DMS 273 treated with DMSO at 0.1 percent for 48 hours (cell line): ENCODE results near the gene DPP10.
A peak's percentile ranks its signal among the peaks of the same experiment; 100 is the strongest.
"Not testable (repeated sequence)": the region's sequence is repeated elsewhere in the genome, so short reads cannot be mapped to it uniquely, and the experiment has no call there.

Experiments
- DNase-seq: peaks from one replicate; lab custom pipeline; 2025; lab: John Stamatoyannopoulos, UW

DPP10 gene

GRCh38 chr2:114962532-114962931 is 520.1 kb downstream of the DPP10 start:
- no peak for DNase-seq

DNA sequence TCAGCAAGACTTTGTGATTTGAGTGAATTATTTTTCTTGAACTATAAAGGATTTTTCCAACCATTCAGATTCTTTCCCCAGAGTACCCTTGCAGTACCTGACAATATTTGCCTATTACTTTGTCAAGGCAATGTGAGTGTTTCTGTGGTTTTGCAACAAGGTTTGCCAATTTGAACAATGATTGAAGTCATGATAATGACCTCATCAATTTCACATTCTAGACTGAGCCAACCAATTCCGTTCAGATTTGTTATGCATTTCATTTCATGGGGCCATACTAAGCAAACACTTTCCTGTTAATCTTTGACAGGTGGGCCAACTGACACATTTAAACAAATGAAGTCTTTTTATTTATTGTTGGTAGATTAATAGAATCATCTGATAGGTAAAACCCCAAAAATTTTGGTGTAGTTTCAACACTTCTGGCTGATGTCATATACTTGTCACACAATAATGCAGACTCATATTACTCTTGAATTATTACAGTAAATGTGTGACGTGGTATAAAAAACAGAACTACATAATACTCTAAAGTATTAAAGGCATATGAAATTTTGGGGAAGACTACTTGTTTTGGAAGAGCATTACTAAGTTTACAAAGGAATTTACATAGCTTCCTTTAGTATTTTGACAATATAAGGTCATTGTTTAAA is 526.4 kb downstream of the DPP10 start:
- DNase-seq: no peak

DNA sequence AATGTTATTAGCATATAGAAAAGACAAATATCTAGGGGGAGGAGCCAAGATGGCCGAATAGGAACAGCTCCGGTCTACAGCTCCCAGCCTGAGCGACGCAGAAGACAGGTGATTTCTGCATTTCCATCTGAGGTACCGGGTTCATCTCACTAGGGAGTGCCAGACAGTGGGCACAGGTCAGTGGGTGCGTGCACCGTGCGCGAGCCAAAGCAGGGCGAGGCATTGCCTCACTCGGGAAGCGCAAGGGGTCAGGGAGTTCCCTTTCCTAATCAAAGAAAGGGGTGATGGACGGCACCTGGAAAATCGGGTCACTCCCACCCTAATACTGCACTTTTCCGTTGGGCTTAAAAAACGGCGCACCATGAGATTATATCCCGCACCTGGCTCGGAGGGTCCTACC is 561.9 kb downstream of the DPP10 start:
- DNase-seq: not testable (repeated sequence)

DNA sequence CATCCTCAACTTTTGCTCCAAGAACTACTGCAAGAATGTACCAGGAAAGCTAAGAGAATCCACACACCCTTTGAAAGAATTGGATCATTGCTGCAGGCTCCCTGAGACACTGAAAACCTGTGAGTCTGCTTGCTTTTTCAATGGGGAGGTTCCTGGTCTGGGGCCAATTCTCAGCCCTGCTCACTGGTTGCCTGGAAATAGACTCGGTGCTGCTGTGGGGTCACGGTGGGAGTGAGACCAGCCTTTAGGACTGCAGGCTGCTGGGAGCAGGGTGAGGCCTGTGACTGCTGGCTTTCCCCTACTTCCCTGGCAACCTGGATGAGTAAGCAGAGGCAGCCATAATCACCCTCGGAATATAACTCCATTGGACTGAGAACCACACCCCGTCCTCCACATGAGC is 569.3 kb downstream of the DPP10 start:
- DNase-seq: no peak

- not testable (repeated sequence) for DNase-seq
These were observed 579.6 kb downstream of the DPP10 start for GRCh38 chr2:115022013-115022412.

DNA sequence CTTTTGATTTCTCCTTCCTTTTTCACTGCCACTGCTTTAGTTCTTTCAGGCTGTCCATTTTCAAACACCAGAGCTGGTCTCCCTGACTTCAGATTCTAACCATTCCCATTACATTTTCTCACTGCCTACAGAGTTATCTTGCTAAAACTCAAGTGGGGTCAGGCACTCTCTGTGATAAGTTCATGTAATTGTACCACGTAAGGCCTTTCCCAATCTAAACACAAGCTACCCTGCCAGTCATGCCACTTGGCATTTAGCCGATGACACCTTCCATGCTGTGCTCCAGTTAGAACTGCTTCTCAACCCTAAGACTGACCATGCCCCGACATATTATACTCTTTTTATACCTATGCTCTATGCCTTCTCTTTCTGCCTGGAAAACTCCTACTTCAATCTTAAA is 592.4 kb downstream of the DPP10 start:
- DNase-seq: no peak

GRCh38 chr2:115036818-115037217 is 594.4 kb downstream of the DPP10 start:
- no peak for DNase-seq

DNA sequence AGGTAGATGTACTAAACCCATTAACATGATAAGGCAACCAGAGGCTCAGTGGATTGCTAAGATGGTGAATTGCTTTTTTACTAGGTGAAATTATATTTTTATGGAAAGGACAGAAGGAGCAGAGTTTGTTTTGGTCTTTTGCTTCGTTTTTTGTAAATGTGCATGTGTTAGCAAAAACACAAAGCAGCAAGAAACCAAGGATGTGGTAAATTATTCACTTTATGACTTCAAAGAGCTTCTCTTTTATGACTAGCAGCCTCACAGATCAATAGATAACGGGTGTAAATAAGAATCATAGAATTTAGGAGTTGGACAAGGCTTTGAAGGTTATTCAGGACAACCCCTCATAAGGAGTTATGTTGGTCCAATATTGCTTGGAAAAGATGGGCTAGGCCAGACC is 615.0 kb downstream of the DPP10 start:
- DNase-seq: no peak

GRCh38 chr2:115070002-115070401 is 627.6 kb downstream of the DPP10 start:
- no peak for DNase-seq

DNA sequence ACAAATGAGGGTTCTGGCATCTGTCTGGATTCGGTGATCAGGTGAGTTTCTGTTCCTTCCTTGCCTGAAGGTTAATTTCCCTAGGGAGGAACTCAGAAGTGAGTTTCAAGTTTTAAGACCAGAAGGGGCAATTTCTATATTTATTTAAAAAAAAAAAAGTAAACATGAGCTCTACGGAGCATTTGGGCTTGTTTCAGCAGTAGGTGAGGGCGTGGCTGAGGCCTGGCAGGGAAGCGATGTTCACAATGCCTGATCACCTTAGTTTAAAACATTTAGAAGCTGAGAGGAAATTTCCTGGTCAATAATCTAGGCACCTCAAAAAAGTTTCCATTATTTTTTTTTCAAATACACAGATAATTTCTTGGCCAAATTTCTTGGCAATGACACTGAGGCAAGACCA is 629.1 kb downstream of the DPP10 start:
- no peak for DNase-seq

DNA sequence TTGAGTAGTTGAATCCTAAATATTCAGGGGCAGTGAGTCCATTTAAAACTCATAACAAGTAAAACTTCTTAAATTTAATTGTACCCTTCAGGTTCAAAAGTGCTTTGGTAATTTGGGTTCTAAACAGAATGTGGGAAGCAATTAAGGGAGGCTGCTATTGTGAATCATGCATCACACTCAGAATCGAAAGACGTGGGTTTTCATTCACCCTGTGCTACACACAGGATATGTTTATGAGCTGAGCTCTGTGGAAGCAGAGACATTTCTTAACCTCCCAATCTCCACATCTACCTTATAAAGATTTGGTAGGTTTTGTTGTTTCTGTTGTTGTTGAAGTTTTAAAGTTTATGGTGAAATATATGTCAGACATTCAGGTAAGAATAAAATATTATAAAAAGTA is 633.4 kb downstream of the DPP10 start:
- DNase-seq: peak; percentile 14

DNA sequence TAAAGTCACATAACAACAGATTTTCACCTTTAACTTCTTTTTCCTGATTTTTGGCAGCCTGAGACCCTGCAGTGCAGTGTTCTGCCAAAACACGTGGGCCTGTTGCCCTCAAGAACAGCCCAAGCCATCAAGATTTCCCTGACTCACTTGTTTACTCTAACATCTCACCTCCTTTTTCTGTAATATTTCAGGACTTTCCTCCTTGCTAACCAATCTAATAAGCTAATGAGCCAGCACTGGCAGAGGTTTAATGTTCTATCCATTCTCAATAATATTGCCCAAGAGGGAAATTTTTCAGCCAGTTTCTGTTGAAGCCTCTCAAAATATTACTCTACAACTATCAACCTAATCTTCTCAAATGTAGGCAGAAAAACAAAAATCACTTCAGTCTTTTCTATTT is 635.2 kb downstream of the DPP10 start:
- no peak for DNase-seq

DNA sequence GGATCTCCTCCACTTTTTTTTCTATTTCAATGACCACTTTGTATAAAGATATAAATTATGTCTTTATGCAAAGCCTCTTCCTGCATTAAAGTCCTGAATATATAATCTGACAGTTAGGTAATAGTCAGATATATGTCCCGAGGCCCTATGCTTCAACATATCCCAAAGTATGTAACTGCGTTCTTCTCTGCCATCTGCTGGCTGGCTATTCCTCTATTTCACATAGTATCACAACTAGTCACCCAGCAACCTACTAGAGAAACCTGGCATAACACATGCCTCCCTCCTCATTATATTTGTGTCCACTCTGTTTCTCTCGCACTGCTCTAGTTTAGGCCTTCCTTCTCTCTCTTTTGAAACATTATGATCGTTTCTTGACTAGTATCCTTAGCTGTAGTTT is 640.8 kb downstream of the DPP10 start:
- peak; percentile 89 for DNase-seq

- DNase-seq: no peak
These were observed 641.3 kb downstream of the DPP10 start for GRCh38 chr2:115083711-115084110.

DNA sequence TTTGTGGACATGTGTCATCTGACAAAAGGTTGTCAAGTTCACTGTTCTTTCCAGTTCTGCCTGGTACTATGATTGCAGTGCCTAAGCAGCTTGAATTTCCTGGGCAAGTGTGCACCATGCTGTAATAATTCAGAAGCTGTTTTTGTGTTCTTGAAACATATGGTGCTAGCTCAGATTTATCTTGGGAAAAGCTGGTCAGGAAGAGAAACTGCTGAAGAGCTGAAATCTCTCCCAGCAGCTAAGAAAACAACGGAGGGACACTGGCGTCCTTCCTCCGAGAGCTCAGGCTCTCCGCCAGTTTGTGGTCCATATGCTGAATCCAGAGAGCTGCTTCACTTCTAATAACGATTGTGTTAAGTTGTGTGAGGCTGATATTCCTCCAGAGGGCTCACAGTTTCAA is 642.0 kb downstream of the DPP10 start:
- peak; percentile 84 for DNase-seq

- DNase-seq: not testable (repeated sequence)
These were observed 643.7 kb downstream of the DPP10 start for GRCh38 chr2:115086051-115086620.

GRCh38 chr2:115094441-115094840 is 652.0 kb downstream of the DPP10 start:
- DNase-seq: no peak

DNA sequence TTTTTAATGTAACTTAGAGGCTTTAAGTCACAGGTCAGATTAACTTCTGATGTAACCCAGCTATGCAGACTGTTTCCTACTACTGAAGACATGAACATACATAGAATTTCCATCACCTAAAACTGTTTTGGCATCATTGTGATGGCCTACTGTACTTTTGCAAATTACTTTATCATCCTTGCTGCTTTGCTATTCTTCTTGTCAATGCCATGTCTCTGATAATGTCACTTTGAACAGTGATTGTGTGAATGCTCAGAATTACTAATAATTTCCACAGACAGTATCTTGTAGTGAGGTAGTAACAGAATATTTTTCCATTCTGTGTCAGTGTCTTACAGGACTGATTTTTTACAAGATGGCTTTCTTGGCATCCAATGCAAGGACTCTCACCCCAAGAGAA is 663.5 kb downstream of the DPP10 start:
- no peak for DNase-seq

DNA sequence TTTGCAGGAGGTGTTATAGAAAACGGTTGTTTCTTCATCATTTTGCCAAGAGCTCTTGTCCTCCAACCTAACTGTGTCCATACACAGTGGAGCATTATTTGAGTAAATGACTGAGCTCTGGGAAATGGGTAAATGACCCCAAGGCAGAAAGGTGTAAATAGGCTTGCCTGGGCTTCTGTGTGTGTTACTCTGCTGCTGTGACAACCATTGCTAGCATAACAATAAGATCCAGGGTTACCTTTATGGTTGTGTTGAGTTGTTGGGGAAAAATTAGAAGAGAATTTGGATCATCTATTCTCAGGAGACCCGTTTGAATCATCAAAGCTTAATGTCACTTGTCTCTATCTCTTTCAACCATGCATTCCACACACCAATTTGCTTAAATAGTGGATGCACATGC is 672.7 kb downstream of the DPP10 start:
- no peak for DNase-seq

GRCh38 chr2:115118306-115118705 is 675.9 kb downstream of the DPP10 start:
- no peak for DNase-seq

DNA sequence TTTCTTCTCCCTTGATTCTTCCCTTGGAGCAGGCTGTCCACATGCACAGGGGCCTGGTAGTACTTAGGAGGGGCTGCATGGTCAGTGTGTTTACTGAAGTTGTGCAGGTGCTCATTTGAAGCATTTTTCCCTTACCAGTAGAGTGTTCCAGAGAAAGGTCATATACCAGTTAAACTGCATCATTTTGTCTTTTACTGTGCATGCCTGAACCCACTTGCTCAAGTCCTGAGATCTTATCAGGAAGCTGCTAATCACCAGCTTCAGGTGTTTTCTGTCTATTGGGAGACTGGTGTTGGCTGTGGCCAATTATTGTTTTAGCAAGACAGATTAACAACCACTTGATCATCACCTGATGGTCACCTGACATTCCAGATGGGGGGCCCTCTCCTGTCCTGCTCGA is 676.6 kb downstream of the DPP10 start:
- DNase-seq: no peak

DNA sequence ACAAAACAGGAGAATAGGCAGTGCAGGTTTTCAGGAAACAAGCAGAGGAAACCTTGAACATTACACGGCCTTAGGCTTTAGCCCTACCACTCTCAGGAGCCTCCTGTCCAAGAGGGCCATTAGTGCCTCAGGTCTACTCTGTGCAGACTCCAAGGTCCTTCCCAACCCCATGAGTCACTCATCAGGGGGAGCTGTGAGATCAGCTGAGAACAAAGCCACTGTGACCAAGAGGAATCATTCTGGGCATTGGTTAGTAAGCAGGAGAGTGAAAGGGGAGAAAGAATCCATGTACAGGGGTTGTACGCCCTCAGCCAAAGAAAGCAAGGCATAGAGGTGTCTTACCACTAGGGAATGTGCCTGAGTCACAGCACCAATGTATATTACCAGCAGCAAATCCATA is 680.3 kb downstream of the DPP10 start:
- no peak for DNase-seq

GRCh38 chr2:115124817-115125216 is 682.4 kb downstream of the DPP10 start:
- DNase-seq: no peak

DNA sequence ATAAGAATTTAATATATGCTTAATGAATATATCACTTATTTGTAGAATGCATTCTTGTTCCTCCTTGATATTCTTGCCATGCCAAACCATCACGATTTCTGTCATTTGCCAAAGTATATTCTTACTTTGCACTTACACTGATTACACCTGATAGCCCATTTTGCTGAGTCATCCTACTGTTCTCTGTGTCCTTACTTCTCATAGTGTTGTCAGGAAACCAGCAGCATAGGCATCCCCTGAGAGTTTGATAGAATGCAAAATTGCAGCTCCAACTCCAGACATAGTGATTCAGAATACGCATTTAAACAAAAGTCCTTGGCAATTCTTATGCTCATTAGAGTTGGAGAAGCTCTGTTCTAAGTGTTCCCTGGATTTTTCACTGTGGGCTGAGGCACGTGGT is 687.1 kb downstream of the DPP10 start:
- DNase-seq: no peak
